ENCODE measurements around the gene TFCP2L1. TPM values are rescaled to one million over a fixed set of nuclear protein-coding genes. Genes with fewer than 3 reads are reported as not detected.
"Not testable (repeated sequence)": the region's sequence is repeated elsewhere in the genome, so short reads cannot be mapped to it uniquely, and the experiment has no call there.

TFCP2L1 gene
- total RNA-seq, 2 experiments from 2014 or later = 0.06 to 0.14 TPM

DNA sequence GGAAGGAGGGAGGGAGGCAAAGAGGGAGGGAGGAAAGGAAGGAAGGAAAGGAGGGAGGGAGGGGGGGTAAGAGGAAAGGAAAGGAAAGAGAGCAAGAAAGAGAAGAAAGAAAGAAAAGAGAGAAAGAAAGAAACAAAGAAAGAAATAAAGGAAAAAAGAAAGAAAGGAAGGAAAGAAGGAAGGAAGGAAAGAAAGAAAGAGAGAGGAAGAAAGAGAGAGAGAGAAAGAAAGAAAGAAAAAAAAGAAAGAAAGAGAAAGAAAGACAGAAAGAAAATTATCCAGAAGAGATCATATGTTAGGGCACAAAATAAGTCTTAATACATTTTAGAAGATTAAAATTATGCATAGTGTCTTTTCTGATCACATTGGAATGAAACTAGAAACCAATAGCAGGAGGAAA, 24.3 kb upstream of the TFCP2L1 start:
- DNase-seq (no peak), ATAC-seq (no peak)
- no peak overlapping the region for H3K4me3 Mint-ChIP-seq
- peaks cover 10% of the 10 kb centered on the region for H3K4me1 Mint-ChIP-seq
- no peaks in the 10 kb centered on the region for H3K36me3 Mint-ChIP-seq
- H3K27me3 Mint-ChIP-seq = peaks cover 65% of the 10 kb centered on the region
- no peak overlapping the region for H3K27ac Mint-ChIP-seq
- no peaks in the 10 kb centered on the region for H3K9me3 Mint-ChIP-seq (ENCODE audit: low read depth)
- CTCF ChIA-PET = no interaction called here

DNA sequence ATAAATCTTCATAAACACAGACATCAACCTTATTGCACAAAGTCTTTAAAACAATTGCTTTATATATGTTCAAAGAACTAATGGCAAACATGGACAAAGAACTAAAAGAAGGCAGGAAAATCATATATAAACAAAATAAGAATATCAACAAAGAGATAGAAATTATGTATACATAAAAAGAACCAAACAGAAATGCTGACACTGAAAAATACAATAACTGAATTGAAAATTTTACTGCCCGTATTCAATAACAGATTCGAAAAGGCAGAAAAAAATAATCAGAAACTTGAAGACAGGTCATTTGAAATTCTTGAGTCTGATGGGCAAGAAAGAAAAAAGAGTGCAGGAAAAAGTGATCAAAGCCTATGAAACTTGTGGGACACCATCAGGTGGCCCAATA, 22.0 kb upstream of the TFCP2L1 start:
- Mint-ChIP-seq H3K27me3 (peaks cover 63% of the 10 kb centered on the region), H3K4me3 (no peak overlapping the region), H3K36me3 (no peaks in the 10 kb centered on the region), H3K27ac (no peak overlapping the region), H3K4me1 (peaks cover 10% of the 10 kb centered on the region), H3K9me3 (ENCODE audit: low read depth) (no peaks in the 10 kb centered on the region)
- DNase-seq (no peak), ATAC-seq (no peak)
- CTCF ChIA-PET = no interaction called here

DNA sequence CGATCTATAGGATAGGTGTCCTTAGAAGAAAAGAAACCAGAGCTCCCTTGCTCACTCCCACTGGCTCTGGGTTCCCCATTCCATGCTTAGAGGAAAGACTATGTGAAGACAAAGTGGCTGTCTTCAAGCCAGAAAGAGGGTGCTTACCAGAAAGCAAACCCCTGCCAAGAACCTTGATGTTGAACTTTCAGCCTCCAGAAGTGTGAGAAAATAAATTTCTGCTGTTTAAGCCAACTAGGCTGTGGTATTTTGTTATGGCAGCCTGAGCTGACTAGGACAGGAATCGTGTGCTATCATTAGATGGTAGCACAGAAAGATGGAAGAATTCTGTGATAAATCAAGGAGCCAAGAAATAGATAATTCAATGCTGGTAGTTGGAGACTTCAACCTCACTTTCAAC, 19.9 kb upstream of the TFCP2L1 start:
- DNase-seq = no peak
- no peaks in the 10 kb centered on the region for H3K36me3 Mint-ChIP-seq
- H3K4me1 Mint-ChIP-seq = peaks cover 7% of the 10 kb centered on the region
- no peak overlapping the region for H3K4me3 Mint-ChIP-seq
- no peak overlapping the region for H3K27ac Mint-ChIP-seq
- CTCF ChIA-PET = no interaction called here
- no peak for ATAC-seq
- peaks cover 42% of the 10 kb centered on the region for H3K27me3 Mint-ChIP-seq
- H3K9me3 Mint-ChIP-seq (ENCODE audit: low read depth) = no peaks in the 10 kb centered on the region

DNA sequence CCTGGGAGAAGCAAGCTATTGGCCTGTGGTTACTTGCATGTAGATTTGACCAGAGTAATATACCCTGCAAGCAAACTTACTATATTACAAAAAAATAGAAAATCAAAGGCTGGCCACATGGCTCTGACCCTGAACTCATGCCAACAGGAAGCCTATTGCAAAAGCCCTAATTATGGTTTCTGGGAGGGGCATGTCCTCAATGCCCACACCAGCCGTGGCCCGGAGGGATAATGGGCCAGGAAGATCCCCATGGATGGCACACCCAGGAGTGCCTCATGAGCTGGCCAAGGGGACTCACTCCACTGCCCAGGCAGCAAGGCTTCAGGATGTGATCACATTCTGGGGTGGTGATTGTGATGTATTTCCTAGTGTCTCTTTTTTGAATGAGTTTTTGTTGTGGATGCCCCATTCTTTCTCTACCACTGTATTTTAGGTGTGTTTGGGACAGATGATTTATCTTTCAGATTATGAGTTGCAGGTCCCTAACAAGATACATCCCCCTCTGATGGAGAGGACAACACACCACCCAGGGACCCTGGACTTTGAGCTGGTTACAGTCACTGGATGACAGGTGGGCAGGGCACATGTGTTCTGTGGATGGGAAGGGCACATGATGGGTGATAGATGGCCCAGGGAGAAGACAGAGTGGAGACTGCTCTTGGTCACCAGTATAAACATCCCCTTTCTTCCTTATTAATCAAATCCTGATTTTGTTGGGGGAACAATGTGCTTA, 18.7 kb upstream of the TFCP2L1 start:
- no peak for ATAC-seq
- H3K4me3 Mint-ChIP-seq = no peak overlapping the region
- H3K4me1 Mint-ChIP-seq = peaks cover 2% of the 10 kb centered on the region
- CTCF ChIA-PET = interaction anchor here (0.7 kb wide), 1 partner anchor 8 kb away, joined by 5 read pairs; no protein-coding TSS in a partner anchor
- no peaks in the 10 kb centered on the region for H3K36me3 Mint-ChIP-seq
- H3K9me3 Mint-ChIP-seq (ENCODE audit: low read depth) = no peaks in the 10 kb centered on the region
- no peak for DNase-seq
- no peak overlapping the region for H3K27ac Mint-ChIP-seq
- H3K27me3 Mint-ChIP-seq = peaks cover 35% of the 10 kb centered on the region

DNA sequence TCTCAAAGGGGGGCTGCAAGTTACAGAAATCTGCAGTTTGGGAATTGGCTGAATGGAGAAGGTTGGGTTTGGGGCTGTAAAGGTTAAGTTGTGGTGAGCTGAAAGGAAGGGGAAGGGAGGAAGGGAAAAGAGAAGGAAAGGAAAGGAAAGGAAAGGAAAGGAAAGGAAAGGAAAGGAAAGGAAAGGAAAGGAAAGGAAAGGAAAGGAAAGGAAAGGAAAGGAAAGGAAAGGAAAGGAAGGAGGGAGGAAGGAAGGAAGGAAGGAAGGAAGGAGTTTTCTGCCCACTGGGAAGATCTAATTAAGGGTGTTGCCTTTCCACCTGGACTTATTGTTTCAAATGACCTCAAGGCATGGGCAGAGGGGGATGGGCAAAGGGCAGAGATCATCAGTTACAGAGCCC, 16.2 kb upstream of the TFCP2L1 start:
- CTCF ChIA-PET = interaction anchor here (0.6 kb wide), 1 partner anchor 744 kb away, joined by 3 read pairs; no protein-coding TSS in a partner anchor
- H3K27me3 Mint-ChIP-seq = peaks cover 18% of the 10 kb centered on the region

DNA sequence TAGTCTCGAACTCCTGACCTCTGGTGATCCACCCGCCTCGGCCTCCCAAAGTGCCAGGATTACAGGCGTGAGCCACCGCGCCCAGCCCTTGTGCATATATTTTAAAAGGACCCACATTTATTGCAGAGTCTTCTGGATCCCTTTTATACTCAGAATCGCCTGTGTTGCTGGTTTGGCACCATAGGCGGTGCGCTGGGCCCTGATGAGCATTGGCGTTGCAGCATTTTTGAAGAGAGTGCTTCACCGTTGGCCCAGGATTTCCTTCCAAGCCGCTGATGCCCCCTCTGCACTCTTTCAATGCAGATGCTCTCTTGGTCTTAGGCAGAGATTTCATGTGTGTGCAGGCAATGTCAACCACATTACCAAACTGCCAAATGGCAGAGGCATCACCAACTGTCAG, 13.5 kb upstream of the TFCP2L1 start:
- Mint-ChIP-seq H3K4me3 (no peak overlapping the region), H3K4me1 (no peaks in the 10 kb centered on the region), H3K9me3 (ENCODE audit: low read depth) (no peaks in the 10 kb centered on the region), H3K36me3 (no peaks in the 10 kb centered on the region), H3K27me3 (peaks cover 8% of the 10 kb centered on the region), H3K27ac (no peak overlapping the region)
- DNase-seq = peak; percentile 33
- CTCF ChIA-PET = no interaction called here
- ATAC-seq = no peak

More for the DNA sequence above, 16.2 kb upstream of the TFCP2L1 start:
- DNase-seq; ATAC-seq; H3K4me1 Mint-ChIP-seq; H3K27ac Mint-ChIP-seq; H3K36me3 Mint-ChIP-seq; H3K4me3 Mint-ChIP-seq; H3K9me3 Mint-ChIP-seq (ENCODE audit: low read depth): not testable (repeated sequence)

DNA sequence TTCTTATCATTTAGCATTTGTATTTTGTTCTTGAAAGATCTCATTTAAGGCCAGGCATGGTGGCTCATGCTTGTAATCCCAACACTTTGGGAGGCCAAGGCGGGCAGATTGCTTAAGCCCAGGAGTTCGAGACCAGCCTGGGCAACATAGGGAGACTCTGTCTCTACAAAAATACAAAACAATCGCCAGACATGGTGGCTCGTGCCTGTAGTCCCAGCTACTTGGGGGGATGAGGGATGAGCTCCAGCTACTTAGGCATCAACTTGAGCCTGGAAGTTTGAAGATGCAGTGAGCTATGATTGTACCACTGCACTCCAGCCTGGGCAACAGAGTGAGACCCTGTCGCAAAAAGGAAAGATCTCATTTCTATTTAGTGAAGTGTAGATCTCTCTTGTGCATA, 12.9 kb upstream of the TFCP2L1 start:
- H3K27ac Mint-ChIP-seq; H3K36me3 Mint-ChIP-seq; CTCF ChIA-PET; H3K9me3 Mint-ChIP-seq (ENCODE audit: low read depth); ATAC-seq; H3K27me3 Mint-ChIP-seq; H3K4me3 Mint-ChIP-seq; H3K4me1 Mint-ChIP-seq: not testable (repeated sequence)
- peak; percentile 1 for DNase-seq

DNA sequence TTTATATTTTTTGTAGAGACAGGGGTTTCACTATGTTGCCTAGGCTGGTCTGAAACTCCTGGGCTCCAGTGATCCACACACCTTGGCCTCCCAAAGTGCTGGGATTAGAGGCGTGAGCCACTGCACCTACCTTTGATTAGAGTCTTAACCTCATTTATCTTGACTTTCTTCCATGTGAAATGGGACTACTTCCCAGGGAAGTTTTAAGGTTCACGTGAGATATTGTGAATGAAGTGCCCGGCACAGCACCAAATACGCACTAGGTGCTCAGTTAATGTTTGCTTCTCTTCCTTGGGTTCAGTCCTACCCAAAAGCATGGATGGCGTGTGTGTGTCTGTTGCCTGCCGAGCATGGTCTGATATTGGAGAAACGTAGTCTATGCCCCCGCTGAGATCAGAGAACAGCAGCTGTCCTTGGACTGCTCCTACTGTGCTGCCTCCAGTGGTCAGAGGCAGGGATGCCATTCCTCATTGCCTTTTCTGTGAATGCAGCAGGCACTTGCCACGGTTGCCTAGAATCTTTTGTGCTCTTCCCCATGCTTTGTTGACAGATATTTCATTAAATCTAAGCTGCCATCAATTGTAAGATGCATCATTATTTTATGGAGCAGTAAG, 12.3 kb upstream of the TFCP2L1 start:
- CTCF ChIA-PET = no interaction called here
- Mint-ChIP-seq H3K36me3 (no peaks in the 10 kb centered on the region), H3K4me3 (no peak overlapping the region), H3K27ac (no peak overlapping the region), H3K27me3 (peaks cover 3% of the 10 kb centered on the region), H3K9me3 (ENCODE audit: low read depth) (no peaks in the 10 kb centered on the region), H3K4me1 (no peaks in the 10 kb centered on the region)
- ATAC-seq (no peak), DNase-seq (peak; percentile 37)

DNA sequence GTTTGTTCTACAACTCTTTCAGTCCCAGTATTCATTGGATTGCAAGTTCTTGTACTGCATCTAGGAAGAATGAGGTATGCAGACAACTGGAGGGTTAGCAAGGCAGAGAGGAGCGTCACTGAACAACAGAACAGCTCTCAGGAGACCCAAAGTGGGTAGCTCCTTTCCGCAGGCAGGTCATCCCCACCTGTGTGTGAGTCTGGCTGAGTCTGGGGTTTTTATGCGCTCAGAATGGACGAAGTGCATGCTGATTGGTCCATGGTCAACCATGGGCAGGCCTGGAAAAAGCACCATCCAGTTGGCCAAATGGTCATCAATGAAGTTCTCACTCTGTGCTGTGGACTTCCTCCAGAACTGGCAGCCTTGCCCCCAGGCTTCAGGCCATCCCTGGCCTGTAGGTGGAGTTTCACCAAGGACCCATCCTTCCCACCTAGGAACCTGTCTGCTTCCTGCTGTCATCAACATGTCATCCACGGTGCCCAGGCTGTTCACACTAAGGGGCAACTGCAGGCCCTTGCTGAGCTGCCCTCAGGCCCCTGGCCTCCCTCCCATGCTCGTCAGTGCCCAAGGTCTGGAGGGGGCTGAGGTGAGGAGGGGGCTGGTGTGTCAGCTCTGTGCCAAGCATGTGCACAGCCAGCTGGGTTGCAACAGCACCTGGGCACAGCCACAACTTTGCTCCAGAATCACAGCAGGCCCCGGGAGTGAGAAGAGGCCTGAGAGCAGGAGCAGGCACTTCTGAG, 11.1 kb upstream of the TFCP2L1 start:
- no peak overlapping the region for H3K4me3 Mint-ChIP-seq
- ATAC-seq = no peak
- H3K9me3 Mint-ChIP-seq (ENCODE audit: low read depth) = no peaks in the 10 kb centered on the region
- no peaks in the 10 kb centered on the region for H3K4me1 Mint-ChIP-seq
- peak; percentile 27 for DNase-seq
- no peaks in the 10 kb centered on the region for H3K36me3 Mint-ChIP-seq
- CTCF ChIA-PET = no interaction called here
- H3K27me3 Mint-ChIP-seq = peaks cover 3% of the 10 kb centered on the region
- H3K27ac Mint-ChIP-seq = no peak overlapping the region

DNA sequence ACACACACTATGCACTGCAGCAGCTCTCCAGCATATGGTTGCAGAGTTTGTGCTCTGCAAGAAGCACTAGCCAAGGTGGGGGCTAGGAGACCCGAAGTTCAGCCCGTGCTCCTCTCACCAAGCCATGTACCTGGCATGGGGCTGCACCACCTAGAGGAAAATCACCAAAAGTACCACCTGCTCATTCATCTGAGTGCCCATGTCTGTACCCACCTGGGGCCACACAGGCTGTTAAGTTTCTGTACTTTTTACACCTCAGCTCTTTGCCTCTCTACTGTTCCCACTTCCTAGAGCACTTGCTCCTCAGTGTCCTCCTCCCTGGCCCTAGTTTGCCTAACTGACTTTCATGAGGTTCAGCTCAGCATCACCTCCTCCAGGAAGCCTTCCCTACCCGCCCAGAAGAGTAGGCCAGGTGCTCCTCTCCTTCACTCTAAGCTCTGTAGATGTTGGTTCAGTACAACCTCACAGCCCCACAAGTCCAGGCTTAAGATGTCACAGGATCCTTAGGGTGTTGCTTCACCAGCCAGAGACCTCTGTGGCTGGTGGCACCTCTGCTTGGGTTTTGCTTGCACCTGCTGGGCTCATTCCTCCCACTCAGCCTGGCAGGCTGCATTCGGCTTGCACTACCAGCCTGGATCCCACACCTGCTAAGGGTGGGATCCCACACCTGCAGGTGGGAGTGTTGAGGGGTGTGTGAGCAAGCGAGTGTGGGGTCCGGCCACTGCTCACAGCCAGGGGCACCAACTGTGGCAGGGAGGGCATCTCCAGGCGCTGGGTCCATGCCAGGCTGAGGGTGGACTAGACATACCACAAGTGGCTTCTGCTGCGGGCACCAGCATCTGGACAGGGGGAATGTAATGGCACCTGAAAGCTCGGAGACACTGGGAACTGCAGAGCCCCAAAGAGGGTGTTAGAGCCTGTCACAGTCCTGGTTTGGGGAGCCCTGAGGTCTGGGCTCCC, 10.2 kb upstream of the TFCP2L1 start:
- CTCF ChIA-PET = interaction anchor here (0.6 to 0.7 kb wide), 2 partner anchors 9 to 216 kb away, joined by 3 to 5 read pairs; no protein-coding TSS in a partner anchor
- H3K27ac Mint-ChIP-seq = no peak overlapping the region
- H3K4me1 Mint-ChIP-seq = no peaks in the 10 kb centered on the region
- H3K36me3 Mint-ChIP-seq = no peaks in the 10 kb centered on the region
- peak; percentile 38 for DNase-seq
- peaks cover 3% of the 10 kb centered on the region for H3K27me3 Mint-ChIP-seq
- no peak overlapping the region for H3K4me3 Mint-ChIP-seq
- no peak for ATAC-seq
- H3K9me3 Mint-ChIP-seq (ENCODE audit: low read depth) = no peaks in the 10 kb centered on the region

DNA sequence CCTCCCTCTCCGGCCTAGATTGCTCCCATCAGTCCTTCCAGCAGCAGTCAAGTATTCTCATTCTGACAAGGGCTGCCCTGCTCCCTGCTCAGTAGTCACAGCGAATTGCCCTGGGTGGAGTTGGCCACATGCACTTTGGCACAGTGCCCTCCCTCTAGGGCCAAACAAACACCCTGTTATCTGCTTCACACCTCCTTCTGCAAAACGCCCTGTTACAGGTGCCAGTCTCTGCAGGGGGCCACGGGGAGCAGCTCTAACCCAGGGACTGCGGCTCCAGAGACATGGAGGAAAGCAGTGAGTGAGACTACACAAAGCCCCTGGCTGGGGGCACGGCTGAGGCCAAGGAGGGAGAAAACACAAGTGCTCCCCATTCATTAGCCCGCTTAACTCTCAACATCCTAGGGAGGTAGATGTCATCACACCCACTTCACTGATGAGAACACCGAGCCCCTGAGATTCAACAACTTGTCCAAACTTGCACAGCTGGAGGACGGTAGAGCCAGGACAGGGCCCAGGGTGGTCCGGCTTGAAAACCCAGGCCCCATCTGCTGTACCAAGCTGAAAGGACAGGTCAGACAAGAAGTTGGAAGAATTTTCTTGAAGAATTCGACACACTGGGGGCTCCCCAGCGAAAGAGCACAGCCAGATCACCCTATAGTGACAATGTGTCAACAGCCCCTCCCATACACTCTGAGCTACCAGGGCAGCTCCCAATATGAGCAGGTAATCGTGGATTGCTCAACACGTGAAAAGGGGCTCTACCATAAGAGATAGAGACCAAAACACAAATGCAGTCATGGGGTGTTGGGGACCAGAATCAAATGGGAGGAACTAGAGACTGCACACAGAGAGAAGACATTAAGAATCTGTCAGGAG, 8.7 kb upstream of the TFCP2L1 start:
- no peak for ATAC-seq
- no peaks in the 10 kb centered on the region for H3K36me3 Mint-ChIP-seq
- CTCF ChIA-PET = no interaction called here
- no peaks in the 10 kb centered on the region for H3K4me1 Mint-ChIP-seq
- no peaks in the 10 kb centered on the region for H3K9me3 Mint-ChIP-seq (ENCODE audit: low read depth)
- no peak overlapping the region for H3K4me3 Mint-ChIP-seq
- H3K27ac Mint-ChIP-seq = no peak overlapping the region
- DNase-seq = no peak
- peaks cover 5% of the 10 kb centered on the region for H3K27me3 Mint-ChIP-seq

DNA sequence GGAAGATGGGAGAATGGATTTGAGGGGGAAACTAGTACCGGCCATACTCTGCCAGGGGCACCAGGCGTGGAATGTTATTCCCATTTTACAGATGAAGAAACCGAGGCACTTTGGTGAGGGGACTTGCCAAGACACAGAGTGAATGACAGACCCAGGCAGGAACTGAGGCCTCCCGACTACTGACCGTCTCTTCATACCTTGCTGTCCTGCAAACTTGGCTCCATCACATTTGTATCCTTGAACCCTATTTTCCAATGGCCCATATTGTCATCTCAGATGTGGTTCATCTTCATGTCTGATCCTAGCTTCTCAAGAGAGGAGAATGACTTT, 6.2 kb upstream of the TFCP2L1 start:
- peaks cover 9% of the 10 kb centered on the region for H3K27me3 Mint-ChIP-seq
- H3K4me1 Mint-ChIP-seq = no peaks in the 10 kb centered on the region
- H3K27ac Mint-ChIP-seq = no peak overlapping the region
- DNase-seq (no peak), ATAC-seq (no peak)
- no peaks in the 10 kb centered on the region for H3K9me3 Mint-ChIP-seq (ENCODE audit: low read depth)
- no peaks in the 10 kb centered on the region for H3K36me3 Mint-ChIP-seq
- H3K4me3 Mint-ChIP-seq = no peak overlapping the region
- CTCF ChIA-PET = no interaction called here

Data from activated CD8-positive, alpha-beta memory T cell treated with anti-CD3 and anti-CD28 coated beads, Interleukin-2, amount 10 ng/mL, durations not matched to agents 7 days and 5 days (primary cell).